HG03135 (cell line): Measurements from ENCODE around the gene TYW5.

Experiments
- ATAC-seq: cut with Tn5 transposase; IDR thresholded peaks from one replicate; pipeline ENCODE4 v1.9.1; 2021; ENCODE audit warnings: mild to moderate bottlenecking, moderate library complexity; ENCODE audit not compliant: unreplicated experiment

The TYW5 gene

DNA sequence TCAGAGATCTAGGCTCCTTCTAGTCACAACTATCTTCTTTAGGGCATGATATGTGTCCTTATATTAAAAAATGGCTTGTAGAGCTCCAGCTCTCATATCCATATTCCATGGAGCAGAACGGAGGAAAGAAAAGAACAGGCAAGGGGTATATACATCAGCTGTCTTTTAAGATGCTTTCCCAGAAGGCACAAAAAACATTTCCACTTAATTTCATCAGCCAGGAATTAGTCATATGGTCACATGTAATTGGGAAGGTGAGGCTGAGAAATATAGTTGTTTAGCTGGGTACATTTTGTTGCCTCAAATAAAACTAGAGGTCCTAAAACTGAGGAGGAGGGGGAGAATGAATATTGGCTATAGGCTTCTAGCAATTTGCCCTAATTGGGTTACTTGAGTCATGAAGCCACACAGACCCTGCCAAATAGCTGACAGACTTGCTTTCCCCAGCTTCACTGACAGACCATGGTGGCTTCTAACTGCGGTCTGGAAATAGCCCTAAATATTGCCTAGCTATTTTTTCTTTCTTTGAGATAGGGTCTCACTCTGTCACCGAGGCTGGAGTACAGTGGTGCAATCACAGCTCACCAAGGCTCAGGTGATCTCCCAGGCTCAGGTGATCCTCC is 20.1 kb upstream of the TYW5 start:
- ATAC-seq = no peak

DNA sequence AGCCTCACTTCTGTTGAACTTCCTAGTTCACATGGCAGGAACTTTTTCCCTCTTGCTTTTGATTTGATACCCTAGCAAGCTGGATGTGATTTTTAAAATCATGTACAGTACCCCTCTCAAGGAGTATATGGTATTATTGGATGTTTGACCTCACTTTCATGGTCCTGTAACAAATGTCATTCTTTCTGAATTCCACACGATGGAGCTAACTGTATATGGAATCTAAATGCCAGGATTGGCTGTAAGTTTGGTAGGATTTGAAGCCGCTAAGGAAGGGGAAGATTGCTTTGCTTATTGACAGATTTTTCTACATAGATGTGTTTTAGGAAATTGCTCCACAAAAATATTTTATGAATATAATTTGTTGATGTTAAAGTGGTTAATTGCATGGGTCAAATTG is 18.4 kb upstream of the TYW5 start:
- ATAC-seq = no peak

DNA sequence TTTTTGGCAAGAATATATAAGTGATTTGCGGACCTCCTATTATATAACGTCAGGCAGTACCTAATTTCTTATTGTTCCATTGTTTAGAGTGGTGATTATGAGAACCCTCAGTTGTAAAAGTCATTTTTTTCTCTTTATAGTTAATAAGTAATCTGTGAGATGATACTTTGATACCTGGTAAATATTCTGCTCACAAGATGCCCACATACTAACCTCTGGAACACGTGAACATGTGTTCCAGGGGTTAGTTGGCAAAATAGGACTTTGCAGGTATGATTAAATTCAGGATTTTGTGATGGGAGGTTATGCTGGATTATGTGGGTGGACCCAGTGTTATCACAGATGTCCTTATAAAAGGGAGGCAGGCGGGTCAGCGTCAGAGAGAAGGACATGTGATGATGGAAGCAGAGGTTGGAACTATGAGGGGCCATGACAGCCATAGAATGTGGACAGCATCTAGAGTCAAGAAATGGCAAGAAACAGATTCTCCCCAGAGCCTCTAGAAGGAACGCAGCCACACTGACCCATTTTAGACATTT is 16.9 kb upstream of the TYW5 start:
- no peak for ATAC-seq

DNA sequence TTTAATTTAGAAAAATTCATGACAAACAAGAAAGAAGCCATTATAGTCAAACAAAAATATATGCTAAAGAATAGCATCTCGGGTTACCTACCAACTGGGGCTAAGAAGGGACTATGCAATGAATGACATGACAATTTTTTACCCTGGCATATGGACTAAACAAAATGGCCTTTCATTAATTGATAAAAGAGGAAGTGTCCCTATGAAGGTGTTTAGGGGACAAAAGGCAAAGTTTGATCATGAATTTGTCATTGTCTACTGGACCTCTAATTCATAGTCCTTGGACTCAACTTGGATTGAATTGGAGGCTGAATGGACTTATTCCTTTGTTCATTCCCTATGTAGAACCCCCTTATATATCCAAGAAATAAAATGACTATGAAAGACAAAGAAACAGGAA is 12.8 kb upstream of the TYW5 start:
- ATAC-seq = no peak

DNA sequence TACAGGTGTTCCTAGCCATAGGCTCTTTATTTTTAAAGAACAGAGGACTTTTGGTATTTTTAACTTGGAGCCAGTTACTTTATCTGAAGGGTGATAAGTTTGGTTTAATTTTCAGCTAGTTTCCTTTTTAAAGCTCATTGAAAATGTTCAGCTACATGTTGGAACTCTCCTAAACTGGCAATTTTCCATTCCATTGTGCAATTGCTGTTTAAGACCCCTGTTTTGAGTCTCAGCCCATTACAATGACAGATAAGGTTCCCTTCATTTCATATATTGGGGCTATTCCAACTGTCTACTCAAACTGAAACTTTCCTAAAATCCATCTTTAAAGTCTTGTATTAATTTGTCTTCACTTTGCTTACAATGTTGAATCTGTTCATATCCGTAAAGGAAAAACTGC is 11.7 kb upstream of the TYW5 start:
- ATAC-seq = no peak

DNA sequence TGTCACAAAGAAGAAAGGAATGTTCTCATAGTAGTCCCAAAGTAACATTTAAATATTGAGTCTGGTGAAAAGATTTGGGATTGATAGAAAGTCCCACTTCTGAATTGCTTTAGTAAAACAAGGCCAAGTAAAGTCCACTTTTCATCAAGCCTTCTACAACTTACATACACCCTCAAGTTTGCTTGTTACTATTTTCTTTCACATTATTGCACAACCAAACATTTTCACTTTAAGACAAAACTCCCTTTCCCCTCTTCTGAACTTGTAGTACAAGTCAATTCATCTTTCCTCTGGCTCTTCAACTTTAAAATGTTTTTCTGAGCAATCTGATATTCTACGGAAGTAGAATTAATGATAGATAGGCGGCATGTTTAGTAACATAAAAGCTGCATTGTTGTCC is 11.1 kb upstream of the TYW5 start:
- ATAC-seq = no peak

DNA sequence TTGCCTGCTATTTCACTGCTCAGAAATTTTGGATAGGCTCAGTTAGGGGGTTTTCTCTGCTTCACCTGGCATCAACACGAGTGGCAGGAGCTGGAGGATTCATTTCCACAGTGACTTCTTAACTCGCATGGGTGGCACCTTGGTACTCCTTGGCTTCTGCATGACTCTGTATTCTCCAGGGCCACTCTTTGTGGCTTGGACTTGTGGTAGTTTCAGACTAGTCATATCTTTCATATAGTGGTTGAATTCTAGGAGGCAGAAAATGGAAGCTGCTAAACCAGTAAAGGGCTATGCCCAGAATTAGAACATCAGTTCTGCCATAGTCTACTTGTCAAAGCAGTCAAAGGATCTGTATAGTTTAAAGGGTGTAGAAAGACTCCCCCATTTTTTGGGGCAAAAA is 6.9 kb upstream of the TYW5 start:
- no peak for ATAC-seq

DNA sequence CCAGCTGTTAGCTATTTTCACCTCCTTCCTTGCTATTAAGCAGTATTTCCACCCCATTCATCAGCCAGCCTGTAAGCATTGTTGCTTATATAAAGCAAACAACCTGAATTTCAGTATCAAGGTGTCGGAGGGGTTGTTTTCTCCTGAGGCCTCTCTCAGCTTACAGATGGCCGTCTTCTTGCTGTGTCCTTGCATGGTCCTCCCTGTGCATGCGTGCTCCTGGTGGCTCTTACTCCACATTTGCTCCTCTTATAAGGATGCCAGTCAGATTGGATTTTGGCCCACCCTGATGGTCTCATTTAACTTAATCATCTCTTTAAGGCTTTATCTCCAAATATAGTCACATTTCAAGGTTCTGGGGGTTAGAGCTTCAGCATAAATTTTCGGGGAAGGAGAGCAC is 2.7 kb upstream of the TYW5 start:
- ATAC-seq = no peak

DNA sequence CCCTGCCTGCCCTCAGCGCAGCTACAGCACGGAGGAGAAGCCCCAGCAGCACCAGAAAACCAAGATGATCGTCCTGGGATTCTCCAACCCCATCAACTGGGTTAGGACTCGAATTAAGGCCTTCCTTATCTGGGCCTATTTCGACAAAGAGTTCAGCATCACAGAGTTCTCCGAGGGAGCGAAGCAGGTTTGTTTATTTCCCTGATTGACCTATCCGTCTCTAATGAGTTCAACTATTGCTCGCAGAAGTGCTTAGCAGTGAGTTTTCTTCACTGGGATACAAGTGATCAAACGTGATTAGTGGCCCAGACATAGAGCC is 730 bp upstream of the TYW5 start:
- ATAC-seq = no peak

DNA sequence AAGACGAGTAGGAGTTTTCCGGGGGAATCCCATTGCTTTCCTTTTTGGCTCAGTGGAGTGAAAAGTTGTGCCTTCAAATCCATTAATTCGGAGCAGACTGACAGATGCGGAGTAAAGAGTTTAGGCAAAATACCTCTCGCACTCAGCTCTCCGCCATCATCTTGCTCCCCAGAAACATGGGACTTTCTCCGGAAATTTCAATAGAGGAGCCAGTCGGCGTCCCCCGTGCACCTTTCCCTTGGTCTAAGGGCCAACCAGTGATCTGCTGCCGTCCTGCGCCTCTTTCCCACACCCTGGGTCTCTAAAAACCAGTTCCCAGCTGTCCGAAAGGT is 318 bp downstream of the TYW5 start:
- ATAC-seq = peak; percentile 45

DNA sequence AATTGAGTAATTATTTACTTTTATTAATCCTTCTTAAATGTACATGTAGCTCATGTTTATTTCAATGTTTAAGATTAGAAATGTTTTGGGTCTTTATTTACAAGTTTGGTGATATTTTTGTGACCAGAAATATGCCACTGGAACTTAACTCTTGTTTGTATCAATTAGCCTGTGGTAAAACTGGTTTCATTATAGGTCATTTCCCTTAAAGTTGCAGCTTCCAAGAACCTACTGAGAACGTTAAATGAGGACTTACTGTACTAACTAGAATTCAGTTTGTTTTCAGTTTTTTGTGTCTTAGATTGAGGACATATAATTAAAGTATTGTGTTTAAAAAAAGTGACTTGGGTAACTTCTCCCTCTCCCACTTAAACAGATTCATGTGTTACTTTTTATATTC is 4.3 kb downstream of the TYW5 start:
- ATAC-seq = no peak

DNA sequence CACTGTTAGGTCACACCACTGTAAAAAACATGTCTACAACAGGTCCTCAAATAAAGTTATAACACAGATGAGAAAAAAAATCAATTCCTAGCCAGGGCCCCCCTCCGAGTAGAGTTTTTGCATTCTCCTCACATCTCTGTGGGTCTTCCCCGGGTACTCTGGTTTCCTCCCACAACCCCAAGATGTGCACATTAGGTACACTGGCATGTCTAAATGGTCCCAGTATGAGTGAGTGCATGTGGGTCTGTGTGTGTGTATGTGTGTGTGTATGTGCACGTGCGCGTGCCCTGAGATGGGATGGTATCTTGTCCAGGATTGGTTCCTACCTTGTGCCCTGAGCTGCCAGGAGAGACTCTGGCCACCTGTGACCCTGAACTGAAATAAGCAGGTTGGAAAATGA is 4.9 kb downstream of the TYW5 start:
- no peak for ATAC-seq

DNA sequence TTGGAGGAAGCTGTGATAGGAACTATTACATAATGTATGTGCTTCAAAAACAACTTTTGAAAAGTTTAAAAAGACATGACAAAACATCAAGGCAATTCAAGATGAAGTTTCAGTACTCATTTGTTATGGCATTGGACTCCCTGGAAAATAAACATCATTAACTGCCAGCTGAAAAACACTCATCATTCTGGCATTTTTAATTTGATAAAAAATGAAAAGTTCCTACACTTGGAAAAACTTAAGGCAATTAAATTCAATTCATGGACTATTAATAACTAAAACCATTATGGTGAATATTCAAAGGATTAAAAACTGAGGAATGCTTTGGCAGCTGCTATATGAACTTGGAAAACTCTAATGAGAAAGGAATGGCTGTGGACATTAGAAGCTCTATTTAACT is 8.5 kb downstream of the TYW5 start:
- no peak for ATAC-seq

DNA sequence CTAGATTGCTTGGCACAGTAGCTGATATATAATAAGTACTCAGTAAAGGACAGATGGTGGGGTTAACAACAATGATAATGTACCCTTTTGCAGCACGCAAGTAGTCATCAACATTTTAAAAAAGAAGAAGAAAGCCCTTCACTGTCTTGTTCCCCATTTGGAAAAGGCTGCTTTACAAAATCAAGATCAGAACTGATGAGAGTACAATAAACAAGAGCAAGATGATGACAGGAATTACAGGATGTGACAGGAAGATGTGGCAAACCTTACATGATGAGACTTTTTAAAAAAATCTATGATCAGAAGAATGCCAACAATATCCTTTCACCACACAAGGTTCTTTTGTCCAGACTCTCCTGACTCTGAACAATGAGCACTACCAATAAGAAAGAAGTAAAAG is 9.1 kb downstream of the TYW5 start:
- no peak for ATAC-seq

DNA sequence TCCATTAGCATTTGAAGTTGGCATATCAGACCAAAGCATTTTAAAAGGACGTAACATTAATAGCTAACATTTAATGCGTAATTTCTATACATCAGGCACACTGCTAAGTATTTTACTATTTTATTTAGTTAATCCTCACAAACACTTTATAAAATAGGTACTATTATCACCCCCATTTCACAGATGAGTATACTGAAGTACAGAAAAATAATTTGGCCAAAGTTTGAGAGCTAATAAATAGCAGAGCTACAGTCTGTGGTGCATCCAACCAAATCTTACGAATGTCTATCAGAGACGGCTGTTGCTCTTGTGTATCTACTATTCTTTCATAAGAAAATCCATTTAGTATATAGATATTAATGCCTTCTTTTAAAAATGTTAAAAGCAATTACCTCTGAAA is 11.9 kb downstream of the TYW5 start:
- ATAC-seq = no peak

DNA sequence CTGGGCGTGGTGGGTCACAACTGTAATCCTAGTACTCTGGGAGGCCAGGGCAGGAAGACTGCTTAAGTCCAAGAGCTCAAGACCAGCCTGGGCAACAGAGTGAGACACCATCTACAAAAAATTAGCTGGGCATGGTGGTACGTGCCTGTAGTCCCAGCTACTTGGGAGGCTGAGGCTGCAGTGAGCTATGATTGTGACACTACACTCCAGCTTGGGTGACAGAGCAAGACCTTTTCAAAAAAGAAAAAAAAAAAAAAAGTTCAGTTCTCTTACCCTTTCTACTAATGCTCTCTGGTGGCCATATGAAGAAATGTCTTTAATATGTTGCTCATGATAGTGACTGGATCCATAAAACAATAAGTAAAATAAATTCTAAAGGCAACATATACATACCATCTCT is 14.9 kb downstream of the TYW5 start:
- peak; percentile 63 for ATAC-seq

DNA sequence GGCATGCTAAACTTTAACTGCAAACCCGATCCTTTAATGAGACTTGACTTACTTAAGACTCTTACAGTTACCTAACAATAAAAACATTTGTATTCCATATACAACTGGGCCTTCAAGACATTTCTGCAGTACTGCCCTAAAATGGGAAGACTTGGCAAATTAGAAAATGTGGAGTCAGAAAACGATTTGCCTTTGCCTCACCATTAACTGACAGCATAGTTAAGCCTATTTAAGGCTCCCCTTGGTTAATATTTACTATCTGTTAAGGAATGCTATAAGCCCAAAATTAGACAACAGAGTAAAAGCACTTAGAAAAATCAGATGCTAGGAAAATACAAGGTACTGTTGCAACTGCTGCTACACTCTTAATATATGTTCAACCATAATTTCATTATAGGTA is 18.7 kb downstream of the TYW5 start:
- ATAC-seq = no peak

DNA sequence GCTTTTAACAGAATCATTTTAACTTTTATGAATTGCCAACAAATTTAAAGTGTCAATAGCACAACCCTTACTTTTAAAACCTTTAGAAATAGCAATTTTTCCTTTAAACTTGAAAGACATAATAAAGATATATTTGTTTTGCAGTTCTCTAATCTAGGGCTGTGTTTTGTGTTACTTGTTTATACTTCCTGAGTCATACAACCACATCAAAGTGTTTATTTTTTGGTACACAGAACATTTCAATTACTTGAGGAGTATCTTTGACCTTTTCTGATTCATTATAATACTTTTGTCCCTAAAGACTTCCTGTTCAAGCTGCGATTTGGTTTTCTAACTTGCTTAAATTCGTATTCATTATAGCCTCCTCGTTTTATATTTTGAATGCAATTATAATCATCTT is 21.8 kb downstream of the TYW5 start:
- ATAC-seq = no peak

DNA sequence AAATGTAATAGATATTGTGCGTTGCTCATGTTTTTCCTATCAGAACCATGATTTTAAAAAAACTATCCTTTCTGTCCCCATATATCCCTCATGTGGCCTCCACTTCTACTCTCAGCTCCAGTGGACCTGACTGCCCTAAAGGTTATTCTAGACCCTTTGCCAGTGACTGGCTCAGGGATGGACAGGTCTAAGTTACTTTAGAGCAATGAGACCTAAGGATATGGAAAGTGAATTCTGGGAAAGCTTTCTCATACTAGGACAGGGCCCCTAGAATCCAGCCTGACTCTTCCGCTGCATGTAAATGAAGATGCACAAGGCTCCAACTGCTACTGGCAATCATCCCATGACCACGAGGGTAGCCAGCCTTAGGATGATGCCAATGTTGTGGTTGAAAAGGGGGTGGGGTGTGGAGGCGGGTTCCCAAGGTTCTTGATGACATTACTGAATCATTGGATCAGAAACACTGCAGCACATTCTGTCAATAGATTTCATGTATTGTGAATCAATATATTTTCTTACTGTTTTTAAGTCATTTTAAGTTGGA is 22.9 kb downstream of the TYW5 start:
- no peak for ATAC-seq

DNA sequence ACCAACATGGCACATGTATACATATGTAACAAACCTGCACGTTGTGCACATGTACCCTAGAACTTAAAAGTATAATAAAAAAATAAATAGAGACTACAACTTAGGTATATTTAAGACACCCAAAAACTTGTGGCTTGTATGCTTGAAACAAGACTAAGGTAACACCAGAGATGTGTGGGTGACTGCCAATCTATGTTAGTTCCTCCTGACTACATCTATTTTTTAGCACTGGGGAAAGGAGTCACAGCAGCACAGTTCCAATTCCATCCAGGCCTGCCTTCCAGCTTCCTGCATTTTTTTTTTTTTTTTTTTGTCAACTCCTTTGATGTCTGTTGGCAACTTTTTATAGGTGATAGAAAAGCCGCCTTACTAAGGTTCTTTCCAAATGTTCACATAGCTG is 26.0 kb downstream of the TYW5 start:
- ATAC-seq = no peak

DNA sequence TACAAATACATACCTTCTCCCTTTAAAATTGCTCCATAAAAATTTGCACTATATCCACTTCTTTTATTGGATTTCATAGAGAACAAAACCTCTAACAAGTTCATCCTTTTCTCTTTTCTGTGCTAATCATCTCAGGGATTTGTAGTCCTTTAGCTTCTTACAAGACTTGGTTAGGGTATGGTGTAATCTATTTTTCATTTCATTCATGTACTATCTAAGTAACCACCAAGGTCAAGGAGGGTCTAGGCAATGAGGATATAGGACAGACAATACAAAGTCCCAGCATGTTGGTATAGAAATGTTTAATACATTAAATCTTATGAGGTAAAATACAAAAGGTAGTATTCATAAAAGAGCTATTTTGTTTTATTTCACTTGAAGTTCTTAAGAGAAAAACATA is 26.7 kb downstream of the TYW5 start:
- no peak for ATAC-seq

DNA sequence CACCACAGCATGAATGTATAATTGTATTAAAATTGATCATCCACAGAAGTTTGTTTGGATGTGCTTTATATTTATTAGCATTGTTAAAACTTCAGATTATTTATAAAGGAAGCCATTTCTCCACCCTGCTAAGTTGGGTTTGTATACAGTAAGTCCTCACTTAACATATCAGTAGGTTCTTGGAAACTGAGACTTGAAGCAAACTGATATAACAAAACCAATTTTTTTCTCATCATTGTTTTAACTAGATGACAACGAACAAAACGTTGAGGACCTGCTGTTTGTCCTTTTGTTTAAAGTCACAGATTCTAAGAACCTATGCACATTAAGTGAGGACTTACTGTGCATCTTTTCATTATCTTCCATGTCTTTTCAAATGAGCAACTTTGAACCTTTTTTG is 27.1 kb downstream of the TYW5 start:
- no peak for ATAC-seq

DNA sequence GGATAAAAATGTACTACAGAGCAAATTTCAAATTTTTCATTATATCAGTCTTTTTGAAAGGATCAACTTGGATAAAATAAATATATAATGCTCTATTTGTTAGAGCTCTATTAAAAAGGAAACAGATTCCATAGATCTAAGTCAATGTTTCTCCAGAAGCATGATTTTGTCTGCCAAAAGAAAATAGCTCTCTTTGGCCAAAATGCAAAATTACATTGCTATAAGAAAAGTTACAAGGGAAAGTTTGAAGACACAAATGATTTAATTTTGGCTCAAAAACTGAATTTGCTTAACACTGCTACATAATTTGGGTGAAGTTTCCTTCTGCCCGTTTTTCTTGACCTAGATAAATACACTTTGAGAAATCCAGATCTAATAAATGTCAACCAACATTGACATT is 28.5 kb downstream of the TYW5 start:
- no peak for ATAC-seq

DNA sequence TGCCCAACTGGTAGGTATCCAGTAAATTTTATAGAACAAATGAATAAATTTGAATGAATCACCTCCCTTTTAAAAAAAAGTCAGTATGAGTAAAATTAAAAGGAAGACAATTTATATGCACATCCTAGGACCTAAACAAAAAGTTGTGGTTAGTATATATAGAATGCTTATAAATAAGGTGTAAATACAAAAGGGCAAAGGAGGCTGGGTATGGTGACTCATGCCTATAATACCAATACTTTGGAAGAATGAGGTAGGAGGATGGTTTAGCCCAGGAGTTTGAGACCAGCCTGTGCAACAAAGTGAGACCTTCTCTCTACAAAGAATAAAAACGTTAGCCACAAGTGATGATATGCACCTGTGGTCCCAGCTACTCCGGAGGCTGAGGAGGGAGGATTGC is 31.4 kb downstream of the TYW5 start:
- no peak for ATAC-seq
